ENCODE data around the gene PCDHAC2. TPM values are rescaled to one million over a fixed set of nuclear protein-coding genes. Genes with fewer than 3 reads are reported as not detected.

Gene PCDHAC2
- total and polyA plus RNA-seq, 7 experiments from 2014 or later = not detected

DNA sequence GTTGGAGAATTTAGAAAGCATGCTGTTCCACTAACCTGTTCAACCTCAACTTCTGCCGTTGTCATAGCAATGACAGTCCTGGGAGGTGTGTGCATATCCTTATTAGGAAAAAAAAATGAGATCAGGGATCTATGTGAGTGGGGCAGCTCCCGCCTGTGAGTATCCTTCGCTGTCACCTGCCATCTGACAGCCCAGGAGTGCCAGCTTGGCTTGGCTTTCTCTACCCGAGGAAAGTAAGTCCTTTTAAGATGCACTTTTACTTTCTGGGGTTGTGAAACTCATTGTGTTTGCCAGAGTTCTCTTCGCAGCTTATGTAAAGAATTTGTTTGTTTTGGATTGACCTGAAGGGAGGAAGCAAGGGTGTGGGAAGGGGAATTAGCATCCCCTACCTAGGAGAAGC lies 21.8 kb downstream of the PCDHAC2 start:
- H3K27ac Mint-ChIP-seq = no peak overlapping the region
- ChIA-PET CTCF (no interaction called here), POLR2A (no interaction called here)
- no peaks in the 10 kb centered on the region for H3K9me3 ChIP-seq (ENCODE audit: control insufficient read depth in 2 of 3, low read length in 3 of 3)
- no peak for ATAC-seq
- peaks cover 0 to 4% (median 0%) of the 10 kb centered on the region in 5 donors for H3K36me3 Mint-ChIP-seq
- no peaks in the 10 kb centered on the region for H3K4me1 Mint-ChIP-seq
- intact Hi-C loops (cut with micrococcal nuclease) = no loop called here
- peaks cover 0 to 3% of the 10 kb centered on the region in 2 donors for H3K27me3 ChIP-seq (ENCODE audit: control insufficient read depth in 2 of 2, insufficient read depth in 2 of 2, low read length in 2 of 2)
- H3K27me3 Mint-ChIP-seq = peaks cover 0 to 43% (median 26%) of the 10 kb centered on the region in 5 donors
- DNase-seq = no peak
- H3K9me3 Mint-ChIP-seq = peaks cover 0 to 4% (median 0%) of the 10 kb centered on the region in 11 donors
- H3K4me3 Mint-ChIP-seq = no peak overlapping the region
- no peaks in the 10 kb centered on the region for H3K36me3 ChIP-seq (ENCODE audit: control insufficient read depth in 2 of 3, insufficient read depth in 3 of 3, low read length in 3 of 3)
- H3K4me3 ChIP-seq (ENCODE audit: low read length) = no peak overlapping the region
- H3K4me1 ChIP-seq (ENCODE audit: control insufficient read depth in 2 of 2, insufficient read depth in 2 of 2, low read length in 2 of 2) = no peaks in the 10 kb centered on the region
- no peak overlapping the region for H3K27ac ChIP-seq (ENCODE audit: low read depth, low read length)

DNA sequence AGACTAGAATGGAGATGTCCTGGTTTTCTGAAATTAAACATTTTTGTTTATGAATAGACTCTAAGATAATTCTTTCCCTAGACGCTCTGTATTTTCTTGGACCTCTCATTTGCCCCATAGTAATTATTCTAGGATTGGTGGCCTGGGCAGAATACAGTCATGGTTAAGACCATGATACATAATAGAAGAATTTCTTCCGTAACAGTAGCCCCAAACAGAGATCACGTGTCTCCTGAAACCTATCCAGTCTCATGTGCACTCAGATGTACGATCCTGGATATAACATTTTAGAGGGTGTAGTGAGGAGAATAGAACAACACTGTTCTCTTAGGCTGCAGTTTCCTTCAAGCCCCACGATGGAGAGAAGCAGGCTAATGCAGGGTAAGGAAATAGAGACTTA lies 22.3 kb downstream of the PCDHAC2 start:
- no peak overlapping the region for H3K4me3 Mint-ChIP-seq
- intact Hi-C loops (cut with micrococcal nuclease) = no loop called here
- H3K36me3 ChIP-seq (ENCODE audit: control insufficient read depth in 2 of 3, insufficient read depth in 3 of 3, low read length in 3 of 3) = no peaks in the 10 kb centered on the region
- peaks cover 0 to 4% (median 0%) of the 10 kb centered on the region in 5 donors for H3K36me3 Mint-ChIP-seq
- H3K27me3 Mint-ChIP-seq = peaks cover 0 to 43% (median 26%) of the 10 kb centered on the region in 5 donors
- peaks cover 0 to 4% (median 0%) of the 10 kb centered on the region in 11 donors for H3K9me3 Mint-ChIP-seq
- POLR2A ChIA-PET = no interaction called here
- peaks cover 0 to 3% of the 10 kb centered on the region in 2 donors for H3K27me3 ChIP-seq (ENCODE audit: control insufficient read depth in 2 of 2, insufficient read depth in 2 of 2, low read length in 2 of 2)
- H3K27ac ChIP-seq (ENCODE audit: low read depth, low read length) = no peak overlapping the region
- no peaks in the 10 kb centered on the region for H3K4me1 Mint-ChIP-seq
- H3K9me3 ChIP-seq (ENCODE audit: control insufficient read depth in 2 of 3, low read length in 3 of 3) = no peaks in the 10 kb centered on the region
- no peaks in the 10 kb centered on the region for H3K4me1 ChIP-seq (ENCODE audit: control insufficient read depth in 2 of 2, insufficient read depth in 2 of 2, low read length in 2 of 2)
- no peak for DNase-seq
- H3K4me3 ChIP-seq (ENCODE audit: low read length) = no peak overlapping the region
- H3K27ac Mint-ChIP-seq = no peak overlapping the region
- ATAC-seq = no peak
- CTCF ChIA-PET = no interaction called here

- ChIA-PET CTCF (interaction anchor here (0.6 kb wide), 1 partner anchor 217 kb away, joined by 3 read pairs; no protein-coding TSS in a partner anchor), POLR2A (no interaction called here)
- Mint-ChIP-seq H3K27me3 (peaks cover 0 to 43% (median 27%) of the 10 kb centered on the region in 5 donors), H3K4me1 (no peaks in the 10 kb centered on the region), H3K9me3 (peaks cover 0 to 4% (median 0%) of the 10 kb centered on the region in 11 donors), H3K4me3 (no peak overlapping the region), H3K36me3 (peaks cover 0 to 4% (median 0%) of the 10 kb centered on the region in 5 donors), H3K27ac (no peak overlapping the region)
- no peak for ATAC-seq
- DNase-seq = no peak
- H3K4me3 ChIP-seq (ENCODE audit: low read length) = no peak overlapping the region
- H3K9me3 ChIP-seq (ENCODE audit: control insufficient read depth in 2 of 3, low read length in 3 of 3) = no peaks in the 10 kb centered on the region
- no peaks in the 10 kb centered on the region for H3K4me1 ChIP-seq (ENCODE audit: control insufficient read depth in 2 of 2, insufficient read depth in 2 of 2, low read length in 2 of 2)
- H3K27ac ChIP-seq (ENCODE audit: low read depth, low read length) = no peak overlapping the region
- H3K27me3 ChIP-seq (ENCODE audit: control insufficient read depth in 2 of 2, insufficient read depth in 2 of 2, low read length in 2 of 2) = peaks cover 0 to 3% of the 10 kb centered on the region in 2 donors
- no peaks in the 10 kb centered on the region for H3K36me3 ChIP-seq (ENCODE audit: control insufficient read depth in 2 of 3, insufficient read depth in 3 of 3, low read length in 3 of 3)
- intact Hi-C loops (cut with micrococcal nuclease) = no loop called here
Observed at GRCh38 chr5:140989254-140990020, 23.2 kb downstream of the PCDHAC2 start.

GRCh38 chr5:140992828-140993227 lies 26.6 kb downstream of the PCDHAC2 start:
- intact Hi-C loops (cut with micrococcal nuclease) = no loop called here
- H3K27me3 Mint-ChIP-seq = peaks cover 0 to 43% (median 22%) of the 10 kb centered on the region in 5 donors
- POLR2A ChIA-PET = no interaction called here
- H3K4me3 Mint-ChIP-seq = no peak overlapping the region
- peaks cover 0 to 12% (median 2%) of the 10 kb centered on the region in 11 donors for H3K9me3 Mint-ChIP-seq
- H3K4me1 Mint-ChIP-seq = no peaks in the 10 kb centered on the region
- Histone ChIP-seq H3K9me3 (ENCODE audit: control insufficient read depth in 2 of 3, low read length in 3 of 3) (no peaks in the 10 kb centered on the region), H3K27me3 (ENCODE audit: control insufficient read depth in 2 of 2, insufficient read depth in 2 of 2, low read length in 2 of 2) (peaks cover 0 to 3% of the 10 kb centered on the region in 2 donors), H3K27ac (ENCODE audit: low read depth, low read length) (no peak overlapping the region), H3K36me3 (ENCODE audit: control insufficient read depth in 2 of 3, insufficient read depth in 3 of 3, low read length in 3 of 3) (no peaks in the 10 kb centered on the region), H3K4me3 (ENCODE audit: low read length) (no peak overlapping the region), H3K4me1 (ENCODE audit: control insufficient read depth in 2 of 2, insufficient read depth in 2 of 2, low read length in 2 of 2) (no peaks in the 10 kb centered on the region)
- H3K27ac Mint-ChIP-seq = no peak overlapping the region
- peaks cover 0 to 4% (median 0%) of the 10 kb centered on the region in 5 donors for H3K36me3 Mint-ChIP-seq
- DNase-seq (no peak), ATAC-seq (no peak)
- CTCF ChIA-PET = no interaction called here

GRCh38 chr5:140996060-140996459 lies 29.8 kb downstream of the PCDHAC2 start:
- H3K4me1 ChIP-seq (ENCODE audit: control insufficient read depth in 2 of 2, insufficient read depth in 2 of 2, low read length in 2 of 2) = no peaks in the 10 kb centered on the region
- intact Hi-C loops (cut with micrococcal nuclease) = no loop called here
- Mint-ChIP-seq H3K9me3 (peaks cover 0 to 12% (median 3%) of the 10 kb centered on the region in 11 donors), H3K27me3 (peaks cover 1 to 38% (median 20%) of the 10 kb centered on the region in 5 donors), H3K27ac (no peak overlapping the region), H3K4me1 (peaks cover 0 to 2% (median under 1%) of the 10 kb centered on the region in 7 donors), H3K4me3 (no peak overlapping the region), H3K36me3 (peaks cover 0 to 4% (median 0%) of the 10 kb centered on the region in 5 donors)
- H3K9me3 ChIP-seq (ENCODE audit: control insufficient read depth in 2 of 3, low read length in 3 of 3) = no peaks in the 10 kb centered on the region
- no peaks in the 10 kb centered on the region for H3K27me3 ChIP-seq (ENCODE audit: control insufficient read depth in 2 of 2, insufficient read depth in 2 of 2, low read length in 2 of 2)
- H3K36me3 ChIP-seq (ENCODE audit: control insufficient read depth in 2 of 3, insufficient read depth in 3 of 3, low read length in 3 of 3) = no peaks in the 10 kb centered on the region
- H3K4me3 ChIP-seq (ENCODE audit: low read length) = no peak overlapping the region
- DNase-seq (no peak), ATAC-seq (no peak)
- ChIA-PET POLR2A (no interaction called here), CTCF (no interaction called here)
- H3K27ac ChIP-seq (ENCODE audit: low read depth, low read length) = no peak overlapping the region

- no peak overlapping the region for H3K4me3 Mint-ChIP-seq
- ATAC-seq (no peak), DNase-seq (no peak)
- POLR2A ChIA-PET = no interaction called here
- CTCF ChIA-PET = no interaction called here
- no peak overlapping the region for H3K4me3 ChIP-seq (ENCODE audit: low read length)
- H3K27ac ChIP-seq (ENCODE audit: low read depth, low read length) = no peak overlapping the region
- no peaks in the 10 kb centered on the region for H3K36me3 ChIP-seq (ENCODE audit: control insufficient read depth in 2 of 3, insufficient read depth in 3 of 3, low read length in 3 of 3)
- H3K27ac Mint-ChIP-seq = no peak overlapping the region
- no peaks in the 10 kb centered on the region for H3K27me3 ChIP-seq (ENCODE audit: control insufficient read depth in 2 of 2, insufficient read depth in 2 of 2, low read length in 2 of 2)
- no peaks in the 10 kb centered on the region for H3K4me1 ChIP-seq (ENCODE audit: control insufficient read depth in 2 of 2, insufficient read depth in 2 of 2, low read length in 2 of 2)
- H3K27me3 Mint-ChIP-seq = peaks cover 16 to 53% (median 42%) of the 10 kb centered on the region in 5 donors
- intact Hi-C loops (cut with micrococcal nuclease) = no loop called here
- peaks cover 0 to 7% (median 0%) of the 10 kb centered on the region in 5 donors for H3K36me3 Mint-ChIP-seq
- H3K9me3 Mint-ChIP-seq = peaks cover 0 to 17% (median 3%) of the 10 kb centered on the region in 11 donors
- H3K4me1 Mint-ChIP-seq = peaks cover 0 to 9% (median 9%) of the 10 kb centered on the region in 7 donors
- no peaks in the 10 kb centered on the region for H3K9me3 ChIP-seq (ENCODE audit: control insufficient read depth in 2 of 3, low read length in 3 of 3)
Observed at GRCh38 chr5:140998921-140999410, 32.7 kb downstream of the PCDHAC2 start.

All from naive thymus-derived CD4-positive, alpha-beta T cell (primary cell).